ENCODE results near the gene MYO15B.
A peak's percentile ranks its signal among the peaks of the same experiment; 100 is the strongest.

Gene MYO15B

DNA sequence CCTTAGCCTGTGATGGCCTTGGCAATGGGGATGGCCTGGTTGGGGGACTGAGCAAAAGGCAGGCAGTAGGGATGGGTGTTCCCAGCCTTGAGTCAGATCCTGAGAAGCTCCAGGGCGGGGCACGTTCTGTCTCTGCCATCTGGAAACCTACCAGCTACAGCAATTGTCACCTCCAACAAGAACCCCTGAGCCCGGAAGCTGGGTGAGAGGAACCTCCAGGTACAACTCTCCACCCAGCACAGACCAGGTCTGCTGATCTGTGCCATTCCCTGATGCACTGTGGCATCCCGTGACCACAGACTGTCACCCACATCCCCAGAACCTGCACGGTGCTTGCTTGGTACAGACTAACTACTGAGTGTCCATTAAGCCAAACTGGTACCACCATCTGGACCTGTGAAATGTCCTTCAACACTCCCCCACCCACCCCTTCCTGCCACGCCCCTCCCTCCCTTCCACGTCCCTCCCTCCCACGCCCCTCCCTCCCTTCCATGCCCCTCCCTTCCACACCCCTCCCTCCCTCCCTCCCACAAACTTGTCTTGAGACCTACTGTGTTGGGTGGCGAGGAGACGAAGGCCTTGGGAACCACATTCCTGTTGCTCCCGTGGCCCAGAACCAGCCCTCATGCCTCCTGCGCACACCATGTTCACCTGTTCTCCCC, 16.6 kb downstream of the MYO15B start:
- no peak for DNase-seq

DNA sequence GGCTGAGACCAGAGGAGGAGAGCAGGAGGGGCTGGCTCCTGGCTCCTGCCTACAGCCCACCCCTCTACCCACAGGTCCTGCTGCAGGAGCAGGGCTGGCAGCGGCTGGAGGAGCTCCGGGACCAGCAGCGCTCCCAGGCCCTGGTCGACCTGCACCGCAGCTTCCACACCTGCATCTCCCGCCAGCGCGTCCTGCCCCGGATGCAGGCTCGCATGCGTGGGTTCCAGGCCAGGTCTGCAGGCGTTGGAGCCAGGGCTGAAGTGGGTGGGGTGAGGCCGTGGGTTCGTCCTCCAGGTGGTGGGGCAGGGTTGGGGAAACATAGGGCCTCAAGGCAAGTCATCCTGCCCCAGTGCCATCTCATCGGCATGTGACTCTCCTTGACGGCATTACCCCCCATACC, 18.2 kb downstream of the MYO15B start:
- DNase-seq, result no peak

DNA sequence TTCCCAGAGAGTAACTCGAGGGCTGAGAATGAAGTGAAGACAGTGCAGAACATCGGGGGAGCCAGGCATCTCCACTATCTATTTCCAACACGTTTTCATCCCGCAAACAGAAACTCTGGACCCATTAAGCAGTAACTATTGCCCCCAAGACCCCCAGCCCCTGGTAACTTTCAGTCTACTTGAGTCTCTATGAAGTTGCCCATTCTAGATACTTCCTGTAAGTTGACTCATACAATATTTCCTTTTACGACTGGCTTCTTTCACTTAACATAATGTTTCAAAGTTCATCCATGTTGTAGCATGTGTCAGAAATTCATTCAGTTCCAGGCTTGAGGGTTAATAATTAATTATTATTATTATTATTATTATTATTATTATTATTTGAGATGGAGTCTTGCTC, 19.5 kb downstream of the MYO15B start:
- no peak for DNase-seq

DNA sequence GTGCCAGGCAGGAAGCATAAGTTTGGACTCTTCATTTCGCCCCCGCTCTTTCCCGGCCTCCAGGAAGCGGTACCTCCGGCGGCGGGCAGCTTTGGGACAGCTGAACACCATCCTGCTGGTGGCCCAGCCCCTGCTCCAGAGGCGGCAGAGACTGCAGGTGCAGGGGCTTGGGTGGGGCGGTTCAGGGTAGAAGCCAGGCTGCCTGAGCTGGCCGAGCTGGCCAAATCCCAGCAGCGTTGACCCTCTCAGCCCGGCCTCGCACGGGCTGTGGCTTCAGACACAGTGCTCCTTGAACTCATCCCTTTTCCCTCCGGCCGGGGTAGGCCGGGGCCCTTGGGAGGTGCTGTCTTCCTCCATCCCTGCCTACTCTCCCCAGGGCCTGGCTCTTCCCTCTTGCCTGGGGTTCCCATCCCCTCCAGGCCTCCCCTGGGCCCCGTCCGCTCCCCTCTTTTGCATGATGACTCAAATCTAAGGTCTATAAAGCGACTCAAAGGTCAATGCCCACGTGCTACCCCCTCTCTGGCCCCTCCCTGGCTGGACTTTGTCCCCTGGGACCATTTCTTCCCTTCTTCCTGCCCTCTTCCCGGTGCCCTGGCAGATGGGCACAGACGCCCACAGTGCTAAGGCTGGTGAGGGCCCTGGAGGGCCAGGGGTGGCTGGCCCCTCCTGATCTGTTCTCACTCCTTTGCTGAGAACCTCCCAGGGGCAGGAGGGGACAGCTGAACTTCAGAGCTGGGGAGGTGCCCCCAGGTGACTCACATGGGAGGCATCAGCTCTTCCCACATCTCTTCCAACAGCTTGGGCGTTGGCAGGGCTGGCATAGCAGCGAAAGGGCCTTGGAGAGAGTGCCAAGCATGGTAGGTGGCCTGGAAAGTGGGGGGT, 22.7 kb downstream of the MYO15B start:
- DNase-seq, result no peak

DNA sequence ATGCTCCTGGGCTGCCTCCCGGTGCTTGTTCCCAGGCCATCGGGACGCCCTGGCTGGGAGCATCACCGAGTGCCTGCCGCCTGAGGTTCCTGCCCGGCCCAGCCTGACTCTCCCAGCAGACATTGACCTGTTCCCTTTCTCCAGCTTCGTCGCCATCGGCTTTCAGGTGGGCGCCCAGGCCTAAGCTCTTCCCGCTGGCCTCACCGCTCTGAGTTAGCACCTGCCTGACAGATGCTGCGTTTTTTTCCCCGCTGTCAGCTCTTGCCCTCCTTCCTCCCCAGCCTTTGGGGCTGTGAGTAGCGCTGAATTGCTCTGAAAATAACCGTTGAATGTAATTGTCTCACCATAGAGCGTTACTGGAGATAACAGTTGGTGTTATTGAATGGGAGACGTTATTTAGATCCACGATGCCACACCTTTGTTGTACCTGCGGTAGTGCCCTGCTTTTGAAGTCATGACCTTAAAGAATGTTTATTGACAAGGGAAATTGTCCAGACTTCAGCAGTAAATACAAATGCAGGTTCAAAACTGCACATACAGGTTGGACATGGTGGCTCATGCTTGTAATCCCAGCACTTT, 24.3 kb downstream of the MYO15B start:
- DNase-seq, result no peak

DNA sequence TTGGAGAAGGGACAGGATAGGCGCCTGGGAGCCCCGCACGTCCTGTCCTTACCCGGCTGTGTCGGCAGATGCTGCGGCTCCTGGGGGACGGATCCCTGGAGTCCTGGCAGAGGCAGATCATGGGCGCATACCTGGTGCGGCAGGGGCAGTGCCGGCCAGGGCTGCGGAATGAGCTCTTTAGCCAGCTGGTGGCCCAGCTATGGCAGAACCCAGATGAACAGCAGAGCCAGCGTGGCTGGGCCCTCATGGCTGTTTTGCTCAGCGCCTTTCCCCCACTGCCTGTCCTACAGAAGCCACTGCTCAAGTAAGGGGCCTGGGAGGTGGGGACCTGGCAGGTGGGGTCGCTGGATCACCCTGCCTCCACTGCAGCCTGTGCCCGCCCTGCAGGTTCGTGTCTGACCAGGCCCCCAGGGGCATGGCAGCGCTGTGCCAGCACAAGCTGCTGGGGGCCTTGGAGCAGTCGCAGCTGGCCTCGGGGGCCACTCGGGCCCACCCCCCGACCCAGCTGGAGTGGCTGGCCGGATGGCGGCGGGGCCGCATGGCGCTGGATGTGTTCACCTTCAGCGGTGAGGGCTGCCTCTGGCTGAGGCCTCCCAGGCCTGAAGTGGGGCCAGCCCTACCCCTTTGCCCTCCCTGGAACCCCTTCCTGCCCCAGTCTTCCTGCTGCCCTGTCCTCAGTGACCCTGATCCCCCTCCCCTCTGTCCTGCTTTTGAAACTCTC, 25.5 kb downstream of the MYO15B start:
- DNase-seq, result no peak

DNA sequence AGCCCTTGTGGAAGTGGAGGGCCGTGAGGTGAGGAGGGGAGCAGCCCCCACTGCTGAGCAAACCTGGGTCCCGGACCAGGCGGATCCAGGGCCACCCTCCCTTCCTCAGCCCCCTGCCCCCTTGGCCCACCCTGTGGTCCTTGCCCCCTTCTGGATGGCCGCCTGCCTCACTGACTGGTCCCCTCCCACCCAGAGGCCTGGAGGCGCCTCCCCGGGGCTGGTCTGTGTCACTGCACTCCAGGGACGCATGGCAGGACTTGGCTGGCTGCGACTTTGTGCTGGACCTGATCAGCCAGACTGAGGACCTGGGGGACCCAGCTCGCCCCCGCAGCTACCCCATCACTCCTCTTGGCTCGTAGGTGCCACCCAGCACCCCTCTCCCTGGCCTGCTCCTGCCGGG, 26.4 kb downstream of the MYO15B start:
- no peak for DNase-seq

DNA sequence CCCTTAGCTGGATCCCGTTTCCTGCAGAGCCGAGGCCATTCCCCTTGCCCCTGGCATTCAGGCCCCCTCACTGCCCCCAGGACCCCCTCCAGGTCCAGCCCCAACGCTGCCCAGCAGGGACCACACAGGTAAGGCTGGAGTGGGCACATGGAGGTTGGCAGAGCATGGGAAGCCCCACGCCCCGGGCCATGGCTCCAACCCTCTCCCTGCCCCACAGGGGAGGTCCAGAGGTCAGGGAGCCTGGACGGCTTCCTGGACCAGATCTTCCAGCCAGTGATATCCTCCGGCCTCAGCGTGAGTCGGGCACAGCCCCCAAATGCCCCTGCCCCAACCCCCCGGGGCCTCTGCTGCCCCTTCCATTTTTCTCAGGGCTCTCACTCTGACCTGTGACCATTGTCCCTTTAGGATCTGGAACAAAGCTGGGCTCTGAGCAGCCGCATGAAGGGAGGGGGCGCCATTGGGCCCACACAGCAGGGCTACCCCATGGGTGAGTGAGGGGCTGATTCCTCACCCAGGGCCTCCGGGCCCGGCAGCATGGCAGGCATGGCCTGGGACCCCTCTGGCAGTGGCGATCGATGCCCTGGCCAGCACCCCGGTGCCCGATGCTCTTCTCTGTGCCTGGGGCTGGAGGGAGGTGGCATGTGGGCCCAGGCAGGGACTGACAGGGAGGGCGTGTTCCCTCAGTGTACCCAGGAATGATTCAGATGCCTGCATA, 27.1 kb downstream of the MYO15B start:
- no peak for DNase-seq

DNA sequence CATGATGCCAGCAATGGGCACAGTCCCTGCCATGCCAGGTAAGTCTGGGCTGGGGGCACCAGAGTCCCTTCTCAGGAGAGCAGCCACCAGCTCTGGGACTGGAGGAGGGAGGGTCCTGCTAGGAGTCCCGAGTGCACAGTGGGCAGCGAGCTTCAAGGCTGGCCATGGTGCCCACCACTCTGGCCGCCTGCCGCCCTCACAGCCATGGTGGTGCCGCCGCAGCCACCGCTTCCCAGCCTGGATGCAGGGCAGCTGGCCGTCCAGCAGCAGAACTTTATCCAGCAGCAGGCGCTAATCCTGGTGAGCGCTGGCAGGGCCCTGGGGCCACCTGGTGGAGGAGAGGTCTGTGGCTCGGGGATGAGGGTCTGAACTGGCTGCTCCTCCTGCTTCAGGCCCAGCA, 27.7 kb downstream of the MYO15B start:
- no peak for DNase-seq

DNA sequence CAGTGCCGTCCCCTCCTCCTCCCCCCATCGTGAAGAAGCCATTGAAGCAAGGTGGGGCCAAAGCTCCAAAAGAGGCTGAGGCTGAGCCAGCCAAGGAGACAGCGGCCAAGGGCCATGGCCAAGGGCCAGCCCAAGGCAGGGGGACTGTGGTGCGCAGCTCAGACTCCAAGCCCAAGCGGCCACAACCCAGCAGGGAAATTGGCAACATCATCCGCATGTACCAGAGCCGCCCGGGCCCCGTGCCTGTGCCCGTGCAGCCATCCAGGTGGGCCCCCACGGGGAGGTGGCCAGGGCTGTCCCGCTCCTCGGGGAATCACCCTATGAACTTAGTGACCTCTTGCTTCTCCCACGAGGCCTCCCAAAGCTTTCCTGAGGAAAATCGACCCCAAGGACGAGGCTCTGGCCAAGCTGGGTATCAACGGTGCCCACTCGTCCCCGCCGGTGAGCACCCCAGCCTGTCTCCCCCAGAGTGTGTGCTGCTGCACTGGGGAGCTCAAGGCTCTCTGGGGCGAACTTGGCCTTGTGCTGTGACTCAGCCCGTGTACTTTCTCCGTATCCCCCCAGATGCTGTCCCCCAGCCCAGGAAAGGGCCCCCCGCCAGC, 29.0 kb downstream of the MYO15B start:
- DNase-seq, result no peak

DNA sequence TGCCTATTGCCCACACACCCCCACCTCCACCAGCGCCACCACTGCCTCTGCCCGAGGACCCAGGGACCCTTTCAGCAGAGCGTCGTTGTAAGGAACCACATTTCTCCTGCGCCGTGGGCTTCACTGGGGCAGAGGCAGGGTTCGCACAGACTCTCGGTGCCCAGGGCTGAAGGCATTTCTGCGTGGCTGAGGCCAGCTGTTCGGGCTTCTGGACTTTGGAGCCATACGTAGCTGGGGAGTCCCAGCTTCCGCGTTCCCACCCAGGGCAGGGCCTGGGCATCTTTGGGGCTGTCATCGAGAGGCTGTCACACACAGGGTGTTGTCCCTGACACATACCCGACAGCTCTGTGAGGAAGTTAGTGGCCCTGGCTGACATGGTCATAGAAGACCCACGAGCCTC, 29.6 kb downstream of the MYO15B start:
- DNase-seq, result no peak

DNA sequence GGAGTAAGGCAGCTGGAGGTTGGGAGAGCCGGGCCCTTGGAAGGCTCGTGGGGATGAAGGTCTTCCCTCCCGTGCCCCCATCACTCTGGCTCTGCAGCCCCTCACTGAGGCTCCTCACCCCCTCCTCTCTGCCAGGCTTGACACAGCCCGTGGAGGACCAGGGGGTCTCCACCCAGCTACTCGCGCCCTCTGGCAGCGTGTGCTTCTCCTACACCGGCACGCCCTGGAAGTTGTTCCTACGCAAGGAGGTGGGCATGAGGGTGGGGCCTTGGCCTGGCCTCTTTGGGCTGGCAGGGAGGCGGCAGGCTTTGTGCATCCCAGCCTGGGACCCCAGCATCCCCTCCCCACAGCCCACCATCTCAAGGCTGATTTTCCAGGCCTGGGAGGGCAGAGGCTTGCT, 30.1 kb downstream of the MYO15B start:
- DNase-seq, result no peak

DNA sequence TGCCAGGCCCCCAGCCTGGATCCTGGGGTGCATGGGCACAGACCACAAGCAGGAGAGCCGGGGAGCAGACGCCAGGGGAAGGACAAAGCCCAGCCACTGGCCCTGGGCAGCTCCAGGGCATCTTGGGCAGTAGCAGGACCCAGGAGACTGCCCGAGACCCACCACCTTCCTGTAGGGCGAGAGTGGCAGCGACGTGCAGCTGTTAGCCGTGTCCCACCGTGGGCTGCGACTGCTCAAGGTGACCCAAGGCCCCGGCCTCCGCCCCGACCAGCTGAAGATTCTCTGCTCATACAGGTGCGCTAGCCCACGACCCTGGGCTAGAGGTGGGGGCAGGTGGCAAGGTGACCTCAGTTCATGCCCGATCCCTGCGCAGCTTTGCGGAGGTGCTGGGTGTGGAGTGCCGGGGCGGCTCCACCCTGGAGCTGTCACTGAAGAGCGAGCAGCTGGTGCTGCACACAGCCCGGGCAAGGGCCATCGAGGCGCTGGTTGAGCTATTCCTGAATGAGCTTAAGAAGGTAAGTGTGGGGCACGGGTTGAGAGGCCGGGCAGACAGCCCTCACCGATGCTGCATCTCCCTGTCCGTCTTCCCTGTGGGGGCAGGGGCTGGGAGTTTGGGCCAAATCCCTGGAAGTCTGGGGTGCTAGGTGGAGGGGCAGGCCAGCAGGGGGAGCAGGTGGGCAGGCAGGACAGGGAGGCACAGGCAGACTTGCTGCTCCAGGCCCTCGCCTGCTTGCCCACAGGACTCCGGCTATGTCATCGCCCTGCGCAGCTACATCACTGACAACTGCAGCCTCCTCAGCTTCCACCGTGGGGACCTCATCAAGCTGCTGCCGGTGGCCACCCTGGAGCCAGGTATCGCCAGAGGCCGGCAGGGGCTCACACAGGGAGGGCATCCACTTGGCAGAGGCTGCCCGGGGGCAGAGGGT, 32.2 kb downstream of the MYO15B start:
- peak; percentile 18 for DNase-seq

DNA sequence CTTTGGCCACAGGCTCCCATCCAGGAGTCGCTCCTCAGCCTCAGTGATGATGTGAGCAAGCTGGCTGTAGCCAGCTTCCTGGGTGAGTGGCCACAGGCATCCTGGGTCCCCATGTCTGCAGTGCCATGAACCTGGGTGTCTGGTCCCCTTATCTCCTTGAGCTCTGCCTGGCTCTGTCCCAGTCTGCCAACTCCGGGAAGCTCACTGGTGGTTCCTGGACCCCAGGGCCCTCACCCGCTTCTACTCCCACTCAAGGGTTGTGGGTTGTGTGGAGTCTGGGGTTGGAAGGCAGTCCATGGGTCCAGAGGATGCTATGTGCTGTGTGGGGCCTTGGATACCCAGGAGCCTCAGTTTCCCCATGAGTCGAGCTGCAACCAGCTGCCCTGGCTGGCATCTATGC, 33.9 kb downstream of the MYO15B start:
- DNase-seq, result no peak

DNA sequence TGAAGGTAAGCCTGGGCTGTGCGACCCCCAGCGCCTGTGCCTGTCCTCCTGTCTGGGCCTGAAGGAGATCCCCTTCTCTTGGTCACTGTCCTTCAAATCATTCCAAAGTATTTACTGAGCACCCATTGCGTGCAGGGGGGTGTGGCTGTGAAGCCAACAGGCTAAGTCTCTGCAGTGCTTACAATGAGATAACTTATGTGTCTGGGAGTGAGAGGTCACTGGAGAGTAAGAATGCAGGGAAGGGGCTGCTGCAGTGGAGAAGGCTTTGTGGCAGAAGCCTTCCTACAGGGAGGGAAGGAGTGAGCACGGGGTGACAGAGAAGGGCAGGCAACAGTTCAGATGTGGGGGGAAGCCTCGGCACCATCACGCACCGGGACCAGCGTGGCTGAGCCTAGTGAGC, 34.5 kb downstream of the MYO15B start:
- no peak for DNase-seq

DNA sequence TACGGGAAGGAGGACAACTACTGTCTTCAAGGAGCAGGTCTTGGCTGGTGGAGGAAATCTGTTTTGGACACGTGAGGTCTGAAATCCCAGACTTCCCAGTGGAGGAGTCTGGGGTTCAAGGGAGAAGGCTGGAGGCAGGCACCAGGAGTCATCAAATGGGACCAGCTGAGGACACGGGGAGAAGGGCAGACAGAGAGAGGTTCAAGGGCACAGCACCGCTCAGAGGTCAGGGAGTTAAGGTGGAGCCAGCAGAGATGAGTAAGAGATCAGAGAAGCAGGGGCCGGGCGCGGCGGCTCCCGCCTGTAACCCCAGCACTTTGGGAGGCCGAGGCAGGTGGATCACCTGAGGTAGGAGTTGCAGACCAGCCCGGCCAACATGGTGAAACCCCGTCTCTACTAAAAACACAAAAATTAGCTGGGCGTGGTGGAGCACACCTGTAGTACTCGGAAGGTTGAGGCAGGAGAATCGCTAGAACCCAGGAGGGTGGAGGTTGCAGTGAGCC, 35.2 kb downstream of the MYO15B start:
- DNase-seq, result no peak

DNA sequence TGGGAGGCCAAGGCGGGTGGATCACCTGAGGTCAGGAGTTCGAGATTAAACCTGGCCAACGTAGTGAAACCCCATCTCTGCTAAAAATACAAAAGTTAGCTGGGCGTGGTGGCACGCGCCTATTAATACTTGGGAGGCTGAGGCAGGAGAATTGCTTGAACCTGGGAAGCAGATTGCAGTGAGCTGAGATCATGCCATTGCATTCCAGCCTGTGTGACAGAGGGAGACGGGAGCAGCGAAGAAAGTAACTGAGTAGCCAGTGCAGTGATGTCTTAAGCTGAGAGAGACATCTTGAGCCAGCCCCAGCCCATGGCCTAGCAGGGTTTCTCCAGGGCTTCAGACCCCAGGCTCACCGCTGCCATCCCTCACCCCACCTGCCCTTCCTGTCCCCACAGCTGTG, 35.8 kb downstream of the MYO15B start:
- DNase-seq, result no peak

DNA sequence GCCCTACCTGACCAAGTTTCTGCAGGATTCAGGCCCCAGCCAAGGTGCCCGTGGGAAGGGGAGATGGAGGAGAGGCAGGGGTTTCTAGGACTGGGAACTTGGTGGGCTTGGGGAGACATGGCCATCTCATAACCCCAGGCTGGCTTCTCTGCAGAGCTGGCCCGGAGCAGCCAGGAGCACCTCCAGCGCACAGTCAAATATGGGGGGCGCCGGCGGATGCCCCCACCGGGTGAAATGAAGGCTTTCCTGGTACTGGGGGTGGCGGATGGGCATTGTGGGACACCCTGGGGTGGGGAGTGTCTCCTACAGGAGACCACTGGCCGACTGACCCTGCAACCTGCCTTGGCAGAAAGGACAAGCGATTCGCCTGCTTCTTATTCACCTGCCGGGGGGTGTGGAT, 36.4 kb downstream of the MYO15B start:
- DNase-seq, result no peak

DNA sequence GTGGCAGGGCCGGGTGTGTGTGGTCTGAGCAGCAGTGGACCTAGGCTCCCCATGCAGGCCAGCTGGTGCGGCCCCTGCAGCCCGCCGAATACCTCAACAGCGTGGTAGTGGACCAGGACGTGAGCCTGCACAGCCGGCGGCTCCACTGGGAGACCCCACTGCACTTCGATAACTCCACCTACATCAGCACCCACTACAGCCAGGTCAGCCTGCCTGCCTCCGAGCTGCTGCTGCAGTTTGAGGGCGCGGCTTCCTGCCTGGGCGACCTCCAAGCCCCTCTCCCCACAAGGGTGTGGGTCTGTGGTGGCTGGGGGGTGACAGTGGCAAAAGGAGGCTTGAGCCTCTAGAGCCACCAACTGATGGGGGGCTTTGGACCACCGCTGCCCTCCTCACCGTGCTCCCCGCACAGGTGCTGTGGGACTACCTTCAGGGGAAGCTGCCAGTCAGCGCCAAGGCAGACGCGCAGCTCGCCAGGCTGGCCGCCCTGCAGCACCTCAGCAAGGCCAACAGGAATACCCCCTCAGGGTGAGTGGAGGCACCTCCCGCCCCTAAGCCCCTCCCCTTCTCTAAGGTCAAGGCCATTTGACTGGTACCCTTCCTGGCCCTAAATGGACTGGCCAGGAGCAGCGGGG, 37.2 kb downstream of the MYO15B start:
- no peak for DNase-seq

DNA sequence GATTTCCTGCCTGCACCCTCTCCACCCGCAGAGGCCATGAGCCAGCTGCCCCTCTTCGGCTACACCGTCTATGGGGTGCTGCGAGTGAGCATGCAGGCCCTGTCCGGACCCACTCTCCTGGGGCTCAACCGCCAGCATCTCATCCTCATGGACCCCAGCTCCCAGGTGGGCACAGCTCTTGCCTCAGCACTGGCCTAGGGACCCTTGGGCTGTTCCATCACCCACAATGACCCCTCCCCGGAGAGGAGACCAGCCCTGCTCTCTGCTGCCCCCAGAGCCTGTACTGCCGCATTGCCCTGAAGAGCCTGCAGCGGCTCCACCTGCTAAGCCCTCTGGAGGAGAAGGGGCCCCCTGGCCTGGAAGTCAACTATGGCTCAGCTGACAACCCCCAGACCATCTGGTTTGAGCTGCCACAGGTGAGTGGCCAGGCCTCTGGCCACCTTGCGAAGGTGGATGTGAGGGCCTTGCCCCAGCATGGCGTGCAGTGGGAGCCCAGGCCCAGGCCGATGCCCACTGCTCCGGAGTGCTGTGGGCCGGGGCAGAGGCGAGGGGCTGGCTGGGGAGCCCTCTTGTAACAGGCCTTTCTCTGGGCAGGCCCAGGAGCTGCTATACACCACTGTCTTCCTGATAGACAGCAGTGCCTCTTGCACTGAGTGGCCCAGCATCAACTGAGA, 38.4 kb downstream of the MYO15B start:
- DNase-seq, result peak; percentile 29

Measured in activated CD4-positive, alpha-beta T cell treated with anti-CD3 and anti-CD28 coated beads, Interleukin-10, Interleukin-2, amounts not matched to agents 100 ng/mL and 50 ng/mL, durations not matched to agents 16 hours and 8 hours (primary cell).